HL-60 (cell line): ENCODE results near the gene VGLL2.

ENCODE experiments used
- DNase-seq, 2 experiments: peaks; one replicate each; pipeline ENCODE4 v3.0.0-alpha.2; 2010 to 2020; ENCODE audit warnings: low read depth in 1 of 2, low spot score in 1 of 2
- H3K27ac ChIP-seq: fragments of 250-450 bp; sonication (Bioruptor Pico); replicated peaks from 2 replicates; pipeline ENCODE4 v1.5.1; 2020; ENCODE audit warnings: mild to moderate bottlenecking, moderate library complexity
- H3K27me3 ChIP-seq: fragments of 250-450 bp; sonication (Bioruptor Pico); 2 replicates; pipeline ENCODE4 v1.5.1; 2021; ENCODE audit warnings: mild to moderate bottlenecking, moderate library complexity; ENCODE audit not compliant: insufficient read depth, poor library complexity, severe bottlenecking
- H3K4me3 ChIP-seq: replicated peaks from 2 replicates; pipeline ENCODE4 v1.5.1; 2011; ENCODE audit warnings: mild to moderate bottlenecking, control low read depth, low read length; ENCODE audit not compliant: insufficient read depth
- CTCF ChIP-seq: IDR thresholded peaks from one replicate; pipeline ENCODE4 v1.5.1; 2011; ENCODE audit warnings: low read length, control low read depth, inconsistent platforms; ENCODE audit not compliant: insufficient read depth
- GABPA ChIP-seq: IDR thresholded peaks from 2 replicates; pipeline ENCODE4 v1.6.1; 2012; ENCODE audit warnings: low read depth
- POLR2AphosphoS5 ChIP-seq: IDR thresholded peaks from 2 replicates; pipeline ENCODE4 v1.6.1; 2012; ENCODE audit warnings: low read depth
- REST ChIP-seq: IDR thresholded peaks from 2 replicates; pipeline ENCODE4 v1.6.1; 2012; ENCODE audit warnings: low read depth; ENCODE audit not compliant: insufficient replicate concordance
- SPI1 ChIP-seq: IDR thresholded peaks from 2 replicates; pipeline ENCODE4 v1.6.1; 2012; ENCODE audit warnings: low read depth, mild to moderate bottlenecking, borderline replicate concordance

VGLL2 gene

GRCh38 chr6:117298941-117299340 is 33.6 kb downstream of the VGLL2 start:
- Histone ChIP-seq H3K4me3 (no peak overlapping the region), H3K27me3 (peaks cover 9% of the 10 kb centered on the region), H3K27ac (no peak overlapping the region)
- TF ChIP-seq SPI1 (no peak), REST (no peak), POLR2AphosphoS5 (no peak), CTCF (no peak), GABPA (no peak)
- no peak for DNase-seq

- H3K4me3 ChIP-seq: no peak overlapping the region
- no peak for DNase-seq
- no peak for TF ChIP-seq REST
Measured at GRCh38 chr6:117303323-117303722, 38.0 kb downstream of the VGLL2 start.

GRCh38 chr6:117304446-117304845 is 39.1 kb downstream of the VGLL2 start:
- peaks cover 8% of the 10 kb centered on the region for H3K27me3 ChIP-seq
- TF ChIP-seq POLR2AphosphoS5: no peak
- no peak for TF ChIP-seq SPI1
- no peak for TF ChIP-seq GABPA
- TF ChIP-seq CTCF: no peak
- no peak for TF ChIP-seq REST
- no peak for DNase-seq
- no peak overlapping the region for H3K27ac ChIP-seq
- H3K4me3 ChIP-seq: no peak overlapping the region

More at GRCh38 chr6:117303323-117303722, 38.0 kb downstream of the VGLL2 start:
- Histone ChIP-seq H3K27ac (no peak overlapping the region), H3K27me3 (peaks cover 8% of the 10 kb centered on the region)

- H3K27ac ChIP-seq: no peak overlapping the region
- H3K27me3 ChIP-seq: peaks cover 3% of the 10 kb centered on the region
- no peak for DNase-seq
- no peak for TF ChIP-seq POLR2AphosphoS5
- no peak for TF ChIP-seq CTCF
- TF ChIP-seq REST: no peak
- TF ChIP-seq SPI1: no peak
- no peak for TF ChIP-seq GABPA
- H3K4me3 ChIP-seq: no peak overlapping the region
Measured at GRCh38 chr6:117306227-117306790, 41.0 kb downstream of the VGLL2 start.
